ENCODE data around the gene SPINT1. TPM values are rescaled to one million over a fixed set of nuclear protein-coding genes. Genes with fewer than 3 reads are reported as not detected.
A peak's percentile ranks its signal among the peaks of the same experiment; 100 is the strongest.

SPINT1 gene
- total RNA-seq, 1 donor from 2014 or later = 217 TPM

DNA sequence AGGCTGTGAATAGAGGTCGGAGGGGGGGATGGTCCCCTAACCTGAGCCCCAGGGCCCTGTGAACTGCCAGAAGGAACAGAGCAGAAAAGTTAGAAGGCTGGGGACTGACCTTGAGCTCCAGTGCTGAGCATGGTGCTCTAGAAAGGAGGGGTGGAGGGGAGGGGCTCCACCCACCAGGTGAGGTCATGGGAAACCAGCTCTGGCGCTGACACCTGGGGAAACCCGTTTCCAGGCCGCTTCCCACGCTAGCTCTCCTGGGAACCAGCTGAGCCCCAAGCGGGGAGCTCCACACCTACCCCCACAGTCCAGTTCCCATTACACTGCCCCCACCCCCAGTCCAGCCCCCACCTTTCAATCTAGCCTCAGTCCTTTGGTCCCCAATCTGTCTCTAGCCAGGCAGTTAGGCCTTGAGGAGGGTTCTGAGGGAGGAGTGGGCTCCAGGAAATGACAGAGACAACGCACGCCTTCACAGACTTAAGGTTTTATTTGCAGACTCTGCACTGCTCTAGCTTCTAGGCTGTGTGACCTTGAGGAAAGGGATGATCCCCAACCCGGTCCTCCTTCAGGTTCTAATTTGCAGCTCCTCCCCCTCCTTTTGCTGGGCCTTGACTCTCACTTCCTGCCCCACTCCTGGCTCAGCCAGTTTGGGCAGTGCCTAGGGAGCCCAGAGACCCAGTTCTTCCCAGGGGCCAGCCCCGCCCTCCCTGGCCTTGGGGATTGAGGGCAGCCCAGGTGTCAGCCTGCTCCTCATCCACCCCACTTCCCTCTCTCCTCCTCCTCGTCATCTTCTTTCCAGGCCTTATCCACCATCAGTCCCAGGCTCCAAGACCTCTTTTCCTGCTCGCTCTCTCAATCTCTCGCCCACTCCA is 28.1 kb downstream of the SPINT1 start:
- peak overlapping the region; percentile 65 for H3K27ac Mint-ChIP-seq
- H3K36me3 Mint-ChIP-seq (ENCODE audit: insufficient read depth) = no peaks in the 10 kb centered on the region
- H3K27me3 Mint-ChIP-seq = peaks cover 11% of the 10 kb centered on the region
- peak; percentile 59 for DNase-seq (ENCODE audit: low spot score, unreplicated experiment)
- TF ChIP-seq, protein P1, sequence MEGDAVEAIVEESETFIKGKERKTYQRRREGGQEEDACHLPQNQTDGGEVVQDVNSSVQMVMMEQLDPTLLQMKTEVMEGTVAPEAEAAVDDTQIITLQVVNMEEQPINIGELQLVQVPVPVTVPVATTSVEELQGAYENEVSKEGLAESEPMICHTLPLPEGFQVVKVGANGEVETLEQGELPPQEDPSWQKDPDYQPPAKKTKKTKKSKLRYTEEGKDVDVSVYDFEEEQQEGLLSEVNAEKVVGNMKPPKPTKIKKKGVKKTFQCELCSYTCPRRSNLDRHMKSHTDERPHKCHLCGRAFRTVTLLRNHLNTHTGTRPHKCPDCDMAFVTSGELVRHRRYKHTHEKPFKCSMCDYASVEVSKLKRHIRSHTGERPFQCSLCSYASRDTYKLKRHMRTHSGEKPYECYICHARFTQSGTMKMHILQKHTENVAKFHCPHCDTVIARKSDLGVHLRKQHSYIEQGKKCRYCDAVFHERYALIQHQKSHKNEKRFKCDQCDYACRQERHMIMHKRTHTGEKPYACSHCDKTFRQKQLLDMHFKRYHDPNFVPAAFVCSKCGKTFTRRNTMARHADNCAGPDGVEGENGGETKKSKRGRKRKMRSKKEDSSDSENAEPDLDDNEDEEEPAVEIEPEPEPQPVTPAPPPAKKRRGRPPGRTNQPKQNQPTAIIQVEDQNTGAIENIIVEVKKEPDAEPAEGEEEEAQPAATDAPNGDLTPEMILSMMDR (IDR thresholded peaks at IDR 0.05; ENCODE audit: unreplicated experiment) = no peak
- peak overlapping the region; percentile 54 for H3K4me3 Mint-ChIP-seq (ENCODE audit: low read depth)
- H3K4me1 Mint-ChIP-seq (ENCODE audit: low read depth) = peaks cover 20% of the 10 kb centered on the region
- no peaks in the 10 kb centered on the region for H3K9me3 Mint-ChIP-seq (ENCODE audit: low read depth)

DNA sequence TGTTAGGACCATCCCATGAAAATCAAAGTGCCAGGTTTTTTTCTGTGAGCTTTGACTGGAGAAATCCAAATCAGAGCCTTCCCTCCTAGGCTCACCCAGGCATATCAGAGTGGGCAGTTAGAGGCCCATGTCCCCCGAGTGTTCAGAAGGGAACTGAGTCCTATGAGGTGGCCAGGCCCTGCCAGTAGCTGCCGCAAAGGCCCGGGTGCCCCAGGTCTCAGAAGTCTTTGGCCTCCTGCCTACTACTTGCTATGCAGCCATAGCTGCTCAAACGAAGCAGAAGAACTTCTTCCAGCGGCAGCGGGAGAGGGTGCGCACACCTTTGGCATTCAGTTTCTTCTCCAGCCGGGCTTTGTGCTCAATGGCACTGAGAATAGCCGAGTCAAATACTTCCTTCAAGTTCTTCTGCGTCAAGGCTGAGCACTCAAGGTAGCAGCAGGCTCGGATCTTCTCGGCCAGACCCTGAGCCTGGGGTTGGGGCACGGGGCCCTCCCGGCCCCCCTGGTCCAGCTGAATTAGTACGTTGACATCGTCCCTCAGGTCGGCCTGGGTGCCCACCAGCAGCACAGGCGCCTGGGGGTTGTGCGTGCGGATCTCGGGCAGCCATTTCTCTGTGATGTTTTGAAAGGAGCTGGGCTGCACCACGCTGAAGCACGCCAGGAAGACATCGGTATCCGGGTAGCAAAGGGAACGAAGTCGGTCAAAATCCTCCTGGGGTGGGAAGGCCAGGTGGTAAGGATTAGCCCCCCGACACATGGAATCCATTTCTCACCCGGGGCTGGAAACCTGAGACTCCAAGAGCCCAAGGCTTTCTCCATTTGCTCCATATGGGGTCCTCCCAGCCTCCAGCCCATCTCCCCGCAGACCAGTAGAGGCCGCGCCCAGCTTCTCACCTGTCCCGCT is 29.2 kb downstream of the SPINT1 start:
- TF ChIP-seq, protein P1 (IDR thresholded peaks at IDR 0.05; ENCODE audit: unreplicated experiment) = no peak
- Mint-ChIP-seq H3K4me3 (ENCODE audit: low read depth) (peak overlapping the region; percentile 77), H3K36me3 (ENCODE audit: insufficient read depth) (no peaks in the 10 kb centered on the region), H3K27me3 (peaks cover 11% of the 10 kb centered on the region), H3K9me3 (ENCODE audit: low read depth) (no peaks in the 10 kb centered on the region), H3K27ac (peak overlapping the region; percentile 84), H3K4me1 (ENCODE audit: low read depth) (peaks cover 20% of the 10 kb centered on the region)
- DNase-seq (ENCODE audit: low spot score, unreplicated experiment) = no peak

DNA sequence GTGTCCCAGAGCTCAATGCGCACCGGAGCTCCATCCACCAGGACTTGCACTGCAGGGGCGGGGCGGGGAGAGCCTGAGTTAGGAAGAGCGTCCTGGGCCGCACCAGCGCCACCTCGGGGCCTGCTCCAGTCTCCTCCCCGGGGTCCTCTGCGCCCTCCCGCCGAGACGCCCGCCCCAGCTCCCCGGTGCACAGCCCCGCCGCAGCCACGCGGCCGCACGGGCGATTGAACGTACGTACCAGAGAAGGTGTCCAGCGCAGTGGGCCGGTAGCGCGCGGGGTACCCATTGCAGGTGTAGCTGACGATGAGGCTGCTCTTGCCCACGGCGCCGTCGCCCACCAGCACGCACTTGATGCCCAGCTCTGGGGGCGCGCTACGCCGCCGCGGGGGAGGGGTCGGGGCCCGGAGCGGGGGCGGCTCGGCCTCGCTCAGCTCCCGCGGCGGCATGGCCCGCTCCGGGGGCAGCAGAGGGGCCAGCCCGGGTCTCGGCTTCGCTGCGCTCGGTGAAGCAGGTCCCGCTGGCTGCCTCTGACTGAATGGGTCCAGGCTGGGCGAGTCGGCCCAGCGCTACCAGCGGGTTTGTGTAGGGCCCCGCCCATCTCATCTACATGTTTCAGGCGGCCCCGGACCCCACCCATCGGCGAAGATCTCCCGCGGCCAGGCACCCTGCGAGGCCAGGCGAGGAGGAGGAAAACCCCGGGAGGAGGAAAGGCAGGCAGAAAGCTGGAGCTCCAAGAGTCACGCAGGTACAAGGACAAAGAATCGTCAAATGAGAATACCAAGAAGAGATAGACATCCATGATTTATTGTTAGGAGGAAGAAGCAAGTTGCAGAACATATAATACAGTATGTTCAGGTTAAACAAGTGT is 30.1 kb downstream of the SPINT1 start, which contains the start of gene RHOV:
TSS of gene RHOV (minus strand) at position 541 of the 868 bp plus-strand sequence. CDS start at position 446, 95 bp downstream.
- peak within 1 kb of the TSS; percentile 88 for H3K27ac Mint-ChIP-seq
- peaks cover 11% of the 10 kb centered on the region for H3K27me3 Mint-ChIP-seq
- peak within 1 kb of the TSS; percentile 77 for H3K4me3 Mint-ChIP-seq (ENCODE audit: low read depth)
- TF ChIP-seq, protein P1 (IDR thresholded peaks at IDR 0.05; ENCODE audit: unreplicated experiment) = peak; percentile 63
- H3K9me3 Mint-ChIP-seq (ENCODE audit: low read depth) = no peaks in the 10 kb centered on the region
- DNase-seq (ENCODE audit: low spot score, unreplicated experiment) = peak; percentile 73
- no peaks in the 10 kb centered on the region for H3K36me3 Mint-ChIP-seq (ENCODE audit: insufficient read depth)
- H3K4me1 Mint-ChIP-seq (ENCODE audit: low read depth) = peaks cover 20% of the 10 kb centered on the region

DNA sequence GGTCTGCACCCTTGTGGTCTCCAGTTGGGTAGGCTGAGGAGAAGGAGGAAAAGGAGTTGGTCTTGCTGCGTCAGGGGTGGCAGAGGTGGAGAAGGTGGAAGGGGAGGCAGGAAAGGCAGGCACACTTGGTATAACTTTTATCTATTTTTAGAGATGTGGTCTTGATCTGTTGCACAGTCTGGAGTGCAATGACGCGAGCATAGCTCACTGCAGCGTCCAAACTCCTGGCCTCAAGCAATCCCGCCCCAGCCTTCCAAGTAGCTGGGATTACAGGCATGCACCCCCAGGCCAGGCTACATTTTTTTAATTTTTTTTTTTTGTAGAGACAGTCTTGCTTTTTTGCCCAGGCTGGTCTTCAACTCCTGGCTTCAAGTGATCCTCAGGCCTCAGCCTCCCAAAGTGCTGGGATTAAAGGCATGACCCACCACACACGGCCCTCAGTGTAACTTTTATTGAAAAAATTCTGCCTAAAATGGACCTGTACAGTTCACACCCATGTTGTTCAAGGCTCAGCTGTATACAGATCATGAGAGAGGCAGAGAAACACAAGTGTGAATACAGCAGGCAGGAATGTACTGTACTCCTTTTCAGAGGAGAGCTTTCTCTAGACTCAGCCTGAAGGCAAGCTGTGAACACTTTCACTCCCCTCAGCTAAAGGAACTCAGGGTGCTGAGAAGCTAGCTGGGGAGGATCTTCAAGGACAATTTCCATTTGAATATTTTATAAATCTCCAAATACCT is 32.3 kb downstream of the SPINT1 start:
- Mint-ChIP-seq H3K4me1 (ENCODE audit: low read depth) (peaks cover 20% of the 10 kb centered on the region), H3K9me3 (ENCODE audit: low read depth) (no peaks in the 10 kb centered on the region), H3K36me3 (ENCODE audit: insufficient read depth) (no peaks in the 10 kb centered on the region), H3K27me3 (peaks cover 6% of the 10 kb centered on the region), H3K27ac (no peak overlapping the region), H3K4me3 (ENCODE audit: low read depth) (no peak overlapping the region)
- TF ChIP-seq, protein P1 (IDR thresholded peaks at IDR 0.05; ENCODE audit: unreplicated experiment) = no peak
- no peak for DNase-seq (ENCODE audit: low spot score, unreplicated experiment)

Data from progenitor cell of endocrine pancreas (in vitro differentiated cells).